Lower leg skin (tissue), 3 donors: ENCODE results near the gene MATCAP1.

Experiments used
- CTCF ChIP-seq, 3 donors: fragments of 450-650 bp; IDR thresholded peaks; one replicate each; pipeline ENCODE4 v1.5.1; 2016; ENCODE audit warnings: antibody characterized with exemption in 3 of 3, mild to moderate bottlenecking in 3 of 3, moderate library complexity in 2 of 3
- POLR2A ChIP-seq, 2 donors: fragments of 450-650 bp; IDR thresholded peaks; one replicate each; pipeline ENCODE4 v1.6.1; 2016 to 2017; ENCODE audit warnings: antibody characterized with exemption in 2 of 2, mild to moderate bottlenecking in 1 of 2, moderate library complexity in 1 of 2

- TF ChIP-seq CTCF (IDR thresholded peaks at IDR 0.05) (no peak), POLR2A (IDR thresholded peaks at IDR 0.05) (no peak)
These were observed 18.4 kb downstream of the MATCAP1 start for GRCh38 chr16:67165121-67166078.
